ENCODE results near the gene PRKX.
"Not testable (repeated sequence)": the region's sequence is repeated elsewhere in the genome, so short reads cannot be mapped to it uniquely, and the experiment has no call there.

PRKX gene

DNA sequence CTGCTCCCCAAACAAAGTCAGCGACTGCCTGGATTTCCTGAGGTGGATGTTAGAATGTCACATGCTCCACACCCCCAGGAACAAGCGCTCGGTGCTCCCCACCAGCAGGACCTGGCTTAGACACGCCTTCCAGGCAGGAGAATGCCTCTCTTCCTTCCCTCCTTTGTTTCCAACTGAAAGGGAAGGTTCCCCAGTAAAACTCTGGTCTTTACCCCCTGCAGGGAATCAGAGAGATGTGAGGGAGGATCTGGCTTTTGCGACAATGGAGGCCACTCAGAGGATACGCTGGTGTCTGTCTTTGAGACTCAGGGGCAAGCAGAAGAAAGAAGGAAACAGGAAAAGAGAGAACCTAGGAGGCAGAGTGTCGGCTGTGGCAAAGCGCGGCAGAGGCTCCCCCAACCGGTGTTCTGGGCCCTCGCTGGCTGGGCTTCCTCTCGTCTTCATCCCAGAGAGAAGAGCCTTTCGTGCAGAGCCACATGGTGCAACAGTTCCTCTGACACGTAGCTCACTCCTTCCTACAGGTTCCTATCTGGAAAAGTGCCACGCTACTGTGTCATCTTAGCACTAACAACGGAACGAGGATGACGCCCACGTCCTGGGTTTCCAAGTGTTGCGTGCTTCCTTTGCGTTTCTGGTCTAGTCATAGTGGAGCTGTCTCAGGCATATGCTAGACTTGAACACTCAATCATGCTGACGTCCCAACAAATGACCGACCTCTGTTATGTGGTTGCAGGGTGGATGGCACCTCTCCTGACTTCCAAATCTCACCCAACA lies 73.4 kb downstream of the PRKX start:
- DNase-seq, result not testable (repeated sequence)

DNA sequence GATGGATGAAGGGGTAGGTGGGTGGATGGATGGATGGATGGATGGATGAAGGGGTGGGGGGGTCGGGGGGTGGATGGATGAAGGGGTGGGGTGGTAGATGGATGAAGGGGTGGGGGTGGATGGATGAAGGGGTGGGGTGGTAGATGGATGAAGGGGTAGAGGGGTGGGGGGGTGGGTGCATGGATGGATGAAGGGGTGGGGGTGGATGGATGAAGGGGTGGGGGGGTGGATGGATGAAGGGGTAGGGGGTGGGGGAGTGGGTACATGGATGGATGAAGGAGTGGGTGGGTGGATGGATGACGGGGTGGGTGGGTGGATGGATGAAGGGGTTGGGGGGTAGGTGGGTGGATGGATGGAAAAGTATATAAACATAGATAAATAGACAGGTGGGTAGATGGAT lies 74.2 kb downstream of the PRKX start:
- no peak for DNase-seq

DNA sequence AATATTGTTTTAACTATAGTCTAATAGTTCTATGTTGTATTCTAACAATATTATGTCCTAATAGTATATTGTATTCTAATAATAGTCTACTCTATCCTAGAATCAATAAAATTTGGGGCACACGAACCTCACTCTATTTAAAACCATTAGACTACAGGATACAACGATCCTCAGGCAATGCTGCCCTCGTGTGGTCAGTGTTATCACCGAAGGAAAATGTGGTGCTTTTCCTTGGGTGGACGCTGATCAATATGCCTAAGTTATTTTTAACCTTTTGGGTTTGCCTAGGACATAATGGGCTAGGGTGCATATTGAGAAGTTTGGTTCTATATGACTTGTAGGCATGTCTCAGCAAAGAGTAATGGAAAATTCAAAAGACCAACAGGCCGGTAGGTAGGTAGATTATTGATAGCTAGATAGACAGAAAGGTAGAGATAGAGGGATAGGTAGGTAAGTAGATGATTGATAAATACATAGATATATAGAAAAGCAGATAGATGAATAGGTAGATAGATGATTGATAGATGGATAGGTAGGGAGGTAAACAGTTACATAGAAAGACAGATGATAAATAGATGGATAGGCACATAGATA lies 75.1 kb downstream of the PRKX start:
- peak; percentile 2 to 43 for DNase-seq

DNA sequence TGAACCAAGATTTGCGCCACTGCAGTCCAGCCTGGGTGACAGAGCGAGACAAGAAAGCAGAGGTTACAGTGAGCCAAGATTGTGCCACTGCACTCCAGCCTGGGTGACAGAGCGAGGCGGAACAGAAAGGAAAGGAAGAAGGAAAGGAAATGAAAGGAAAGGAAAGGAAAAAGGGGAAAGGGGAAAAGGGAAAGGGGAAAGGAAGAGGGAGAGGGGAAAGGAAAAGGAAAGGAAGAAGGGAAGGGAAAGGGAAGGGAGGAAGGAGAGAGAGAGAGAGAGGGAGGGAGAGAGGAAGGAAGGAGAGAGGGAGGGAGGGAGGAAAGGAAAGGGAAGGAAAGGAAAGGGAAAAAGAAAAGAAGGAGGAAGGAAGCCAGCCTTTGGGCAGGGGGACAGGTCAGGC lies 76.6 kb downstream of the PRKX start:
- no peak for DNase-seq

- DNase-seq, result no peak
These were observed 82.3 kb downstream of the PRKX start for GRCh38 chrX:3631196-3631595.

DNA sequence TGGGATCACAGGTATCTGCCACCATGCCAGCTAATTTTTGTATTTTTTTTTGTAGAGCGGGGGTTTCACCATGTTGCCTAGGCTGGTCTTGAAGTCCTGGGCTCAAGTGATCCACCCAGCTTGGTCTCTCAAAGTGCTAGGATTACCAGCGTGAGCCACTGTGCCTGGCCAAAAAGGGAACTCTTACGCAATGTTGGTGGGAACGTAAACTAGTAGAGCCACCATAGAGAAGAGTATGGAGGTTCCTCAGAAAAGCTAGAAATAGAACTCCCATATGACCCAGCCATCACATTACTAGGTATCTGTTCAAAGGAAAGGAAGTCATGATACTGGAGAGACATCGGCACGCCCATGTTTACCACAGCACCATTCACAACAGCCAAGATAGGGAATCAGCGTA lies 85.9 kb downstream of the PRKX start:
- DNase-seq, result no peak

GRCh38 chrX:3621414-3621813 lies 92.0 kb downstream of the PRKX start:
- DNase-seq, result no peak

- DNase-seq, result not testable (repeated sequence)
These were observed 101.7 kb downstream of the PRKX start for GRCh38 chrX:3611744-3612143.

- no peak for DNase-seq
These were observed 103.6 kb downstream of the PRKX start for GRCh38 chrX:3609810-3610209.

DNA sequence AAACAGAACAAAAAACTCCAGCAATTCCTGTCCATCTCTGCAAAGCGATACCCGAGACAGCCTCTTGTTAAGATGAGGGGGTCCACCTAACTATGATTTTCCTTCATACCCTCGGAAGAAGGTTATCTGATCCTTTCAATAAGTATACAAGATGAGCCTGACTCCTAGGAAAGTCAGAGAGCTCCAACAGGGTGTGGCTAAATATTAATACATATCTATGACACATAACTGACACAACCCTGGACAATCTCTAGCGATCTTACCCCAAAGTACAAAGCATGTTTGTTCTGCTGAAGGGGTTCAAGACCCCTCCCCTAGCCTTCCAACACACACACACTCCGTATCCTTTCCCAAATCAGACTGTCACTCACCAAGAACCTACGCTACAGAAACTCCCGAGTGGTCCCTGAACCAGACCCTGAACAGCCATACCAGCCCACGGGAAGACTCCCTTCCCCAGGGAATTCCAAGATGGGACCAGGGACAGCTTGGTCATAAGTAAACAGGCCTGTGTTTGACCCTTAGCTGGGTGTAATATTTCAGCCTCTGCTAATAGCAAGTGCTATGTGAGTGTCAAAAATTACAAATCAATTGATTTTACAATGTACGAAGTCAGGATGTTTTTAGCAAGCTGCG lies 110.3 kb downstream of the PRKX start:
- no peak for DNase-seq

DNA sequence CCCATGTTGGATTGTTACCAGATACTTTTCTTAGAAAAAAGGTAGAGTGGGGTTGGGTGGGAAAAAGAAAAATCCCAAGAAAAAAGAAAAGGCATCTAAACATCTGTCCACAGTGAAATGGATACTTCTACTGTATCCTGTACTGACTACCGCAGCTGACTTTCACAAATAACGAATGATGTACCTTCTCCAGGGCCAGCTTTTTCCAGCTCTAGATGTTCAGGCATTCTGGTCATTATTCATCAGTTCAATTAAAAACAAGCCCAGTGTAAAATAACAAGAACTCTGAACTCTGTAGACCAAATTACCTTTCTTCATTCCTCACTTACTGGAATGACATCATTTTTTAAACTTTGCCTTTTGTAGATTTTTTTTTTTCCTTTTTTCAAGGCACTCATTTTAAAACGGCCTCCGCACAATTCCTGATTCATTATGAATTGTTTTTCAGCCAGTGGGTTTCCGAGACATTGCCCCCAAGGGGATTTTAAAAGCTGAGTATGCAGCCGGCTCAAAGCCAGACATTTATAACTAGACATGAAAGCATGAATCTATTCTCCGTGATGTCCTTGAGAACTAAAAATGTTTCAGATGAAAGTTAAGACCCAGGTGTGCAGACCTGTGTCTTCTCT lies 113.5 kb downstream of the PRKX start:
- DNase-seq, result no peak

GRCh38 chrX:3598709-3599108 lies 114.7 kb downstream of the PRKX start:
- DNase-seq, result no peak

DNA sequence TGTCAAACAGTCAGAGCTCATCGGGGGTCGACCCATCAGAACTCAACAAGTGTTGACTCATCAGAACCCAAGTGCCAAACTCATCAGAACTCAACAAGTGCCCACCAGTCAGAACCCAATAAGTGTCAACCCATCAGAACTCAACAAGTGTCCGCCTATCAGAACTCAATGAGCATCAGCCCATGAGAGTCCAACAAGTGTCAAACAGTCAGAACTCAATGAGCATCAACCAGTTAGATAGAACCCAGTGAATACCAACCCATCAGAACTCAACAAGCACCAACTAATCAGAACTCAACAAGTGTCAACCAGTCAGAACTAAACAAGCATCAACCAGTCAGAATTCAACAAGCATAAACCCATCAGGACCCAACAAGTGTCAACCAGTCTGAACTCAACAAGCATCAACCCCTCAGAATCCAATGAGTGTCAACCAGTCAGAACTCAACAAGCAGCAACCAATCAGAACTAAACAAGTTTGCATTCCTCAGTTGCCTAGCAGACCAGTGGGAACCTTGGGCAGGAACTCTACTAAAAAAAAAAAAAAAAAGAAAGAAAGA lies 115.3 kb downstream of the PRKX start:
- DNase-seq, result no peak

DNA sequence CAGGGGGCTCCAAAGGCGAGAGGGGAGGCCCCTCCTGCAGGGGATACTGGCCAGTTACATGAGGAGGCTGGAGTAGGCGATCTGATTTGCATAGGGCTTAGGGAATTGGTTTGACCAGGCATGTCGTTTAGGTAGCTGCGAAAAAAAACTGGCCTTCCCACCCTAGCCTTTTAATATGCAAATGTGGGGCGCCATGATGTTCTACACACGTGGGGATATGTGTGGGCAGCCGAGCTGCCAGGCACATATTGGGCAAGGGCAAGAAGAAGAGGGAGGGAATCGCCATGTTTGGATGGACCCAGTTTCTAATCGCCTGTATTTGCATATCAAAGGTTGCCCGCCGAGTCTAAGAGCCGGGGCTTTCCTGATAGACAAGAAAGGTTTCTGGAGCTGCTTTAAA lies 121.3 kb downstream of the PRKX start:
- DNase-seq, result no peak

GRCh38 chrX:3589474-3589873 lies 124.0 kb downstream of the PRKX start:
- DNase-seq, result no peak

DNA sequence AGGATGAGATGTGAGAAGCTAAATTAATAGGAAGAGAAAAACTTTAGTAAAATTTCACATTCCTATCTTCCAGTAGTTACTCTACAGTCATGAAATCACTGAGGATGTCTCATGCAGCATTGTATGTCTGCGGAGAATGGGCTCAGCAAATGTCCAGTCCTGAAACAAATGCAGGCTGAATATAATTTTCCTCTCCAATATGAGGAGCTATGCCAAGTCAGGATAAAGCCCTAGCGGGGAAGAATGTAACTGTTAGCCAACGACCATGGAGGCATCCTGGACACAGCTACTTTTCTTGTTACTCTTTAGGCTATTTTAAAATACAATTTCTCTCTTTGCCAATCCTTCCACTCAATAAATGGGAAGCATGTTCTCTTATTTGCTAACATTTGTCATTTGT lies 127.7 kb downstream of the PRKX start:
- no peak for DNase-seq

GRCh38 chrX:3584415-3584996 lies 128.9 kb downstream of the PRKX start:
- DNase-seq, result no peak

DNA sequence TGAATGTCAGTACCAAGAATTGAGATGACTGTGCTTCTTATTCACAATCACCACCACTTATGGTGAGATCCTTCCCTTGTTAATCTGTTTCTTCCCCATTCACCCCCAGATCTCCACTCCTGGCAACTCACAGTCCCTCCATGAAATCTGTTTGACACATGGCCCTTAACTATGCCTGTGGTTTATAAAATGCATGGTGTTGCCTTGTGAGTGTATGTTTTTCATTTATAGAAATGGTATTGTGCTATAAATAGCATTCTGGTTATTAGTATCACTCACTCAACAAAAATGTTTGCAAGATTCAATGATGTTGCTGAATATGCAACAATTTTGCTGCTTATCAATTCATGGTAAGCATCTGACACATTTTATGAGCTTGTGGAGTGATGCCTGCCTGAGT lies 131.0 kb downstream of the PRKX start:
- no peak for DNase-seq

DNA sequence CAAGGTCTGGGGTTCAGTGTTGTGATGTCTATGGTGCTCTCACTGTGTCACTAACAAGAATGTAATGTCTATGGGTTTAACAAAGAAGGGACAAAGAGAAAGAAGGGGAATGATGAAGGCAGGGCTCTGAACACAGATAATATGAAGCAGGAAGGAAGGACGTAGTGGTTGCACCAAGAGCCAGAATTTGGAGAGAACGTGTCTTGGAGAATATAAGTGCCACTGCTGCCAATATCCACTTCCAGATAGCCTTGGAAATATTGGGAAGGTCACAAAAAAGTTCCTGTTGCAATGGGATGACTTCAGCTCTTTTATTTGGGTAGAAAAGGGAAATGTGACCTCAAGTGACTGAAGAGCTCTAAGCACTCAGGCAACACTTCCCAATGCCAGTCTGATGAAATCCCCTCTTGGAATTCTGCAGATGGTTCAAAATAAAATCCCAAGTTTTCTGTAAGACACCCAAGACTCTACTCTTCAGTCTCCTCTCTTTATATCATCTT lies 131.8 kb downstream of the PRKX start:
- no peak for DNase-seq

- no peak for DNase-seq
These were observed 135.9 kb downstream of the PRKX start for GRCh38 chrX:3577551-3577950.

- DNase-seq, result no peak
These were observed 136.5 kb downstream of the PRKX start for GRCh38 chrX:3576886-3577501.

DNA sequence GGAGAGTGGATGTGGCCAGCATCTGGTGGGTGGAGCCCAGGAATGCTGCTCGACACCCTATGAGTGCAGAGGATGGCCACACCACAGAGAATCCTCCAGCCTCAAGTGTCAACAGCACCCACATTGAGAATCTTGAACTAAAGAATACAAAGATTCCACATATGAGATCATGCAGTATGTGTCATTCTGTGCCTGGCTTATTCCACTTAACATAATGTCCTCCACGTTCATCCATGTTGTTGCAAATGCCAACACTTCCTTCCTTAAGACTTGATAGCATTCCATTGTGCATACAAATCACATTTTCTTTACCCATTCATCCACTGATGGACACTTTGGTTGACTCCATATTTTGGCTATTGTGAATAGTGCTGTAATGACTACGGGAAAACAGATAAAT lies 145.8 kb downstream of the PRKX start:
- DNase-seq, result no peak

DNA sequence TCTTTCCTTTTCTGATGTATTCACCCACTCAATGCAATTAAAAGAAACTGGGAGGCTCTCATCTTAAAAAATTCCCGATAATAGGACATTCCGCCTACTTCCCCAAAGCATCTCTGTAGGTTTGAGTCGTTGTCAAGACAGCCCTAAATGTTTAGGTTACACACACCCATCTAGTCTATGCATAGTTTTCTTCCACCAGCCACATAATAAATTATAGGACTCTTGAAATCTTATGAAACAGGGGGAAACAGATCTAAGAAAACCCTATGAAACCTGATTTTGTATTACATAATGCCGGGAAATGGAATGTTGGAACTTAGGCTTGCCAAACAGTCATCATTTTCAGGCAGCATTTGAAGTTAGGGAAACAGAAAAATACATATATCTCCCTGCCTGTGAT lies 150.0 kb downstream of the PRKX start:
- DNase-seq, result no peak
